ENCODE measurements around the gene ATP6V0D1.
"Not testable (repeated sequence)": the region's sequence is repeated elsewhere in the genome, so short reads cannot be mapped to it uniquely, and the experiment has no call there.

ATP6V0D1 gene

DNA sequence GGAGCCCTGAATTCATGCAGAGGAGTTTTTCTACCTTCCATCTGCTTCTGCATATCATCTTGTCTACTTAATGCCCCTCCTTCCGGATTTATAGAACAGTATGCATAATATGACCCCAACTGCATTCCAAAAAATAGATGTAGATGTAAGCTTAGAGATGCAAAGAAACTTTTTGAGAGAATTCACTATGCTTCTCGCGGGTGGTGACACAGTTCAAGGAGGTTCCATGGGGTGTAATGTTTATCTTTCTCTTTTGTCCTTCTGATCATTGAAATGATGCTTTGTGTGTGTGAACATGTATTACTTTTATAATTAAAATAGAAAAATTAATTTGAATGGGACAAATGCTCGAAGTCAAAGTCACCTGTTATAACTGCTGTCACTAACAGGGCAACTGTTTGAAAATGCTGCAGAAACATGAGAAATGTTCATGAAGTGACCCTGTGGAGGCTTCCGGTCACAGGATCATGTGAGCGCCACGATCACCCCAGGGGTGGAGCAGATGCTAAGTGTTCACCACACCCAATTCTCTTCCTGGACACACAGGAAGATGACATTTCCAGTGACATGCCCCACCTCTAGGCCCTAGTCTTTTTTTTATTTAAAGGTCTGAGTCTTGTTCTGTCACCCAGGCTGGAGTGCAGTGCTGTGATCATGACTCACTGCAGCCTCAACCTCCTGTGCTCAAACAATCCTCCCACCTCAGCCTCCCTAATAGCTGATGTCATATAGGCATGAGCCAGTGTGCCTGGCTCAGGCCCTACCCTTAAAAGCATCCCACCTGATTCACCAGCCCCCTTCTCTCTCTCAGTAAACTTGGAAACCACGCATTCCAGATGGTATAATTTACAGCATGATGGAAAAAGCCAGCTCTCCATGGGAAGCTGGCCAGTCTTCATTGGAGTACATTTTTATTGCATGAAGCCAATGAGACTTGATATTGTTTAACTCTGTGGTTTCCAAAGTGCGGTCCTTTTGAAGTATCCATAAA lies 23.4 kb upstream of the ATP6V0D1 start:
- FAIRE-seq = no peak

DNA sequence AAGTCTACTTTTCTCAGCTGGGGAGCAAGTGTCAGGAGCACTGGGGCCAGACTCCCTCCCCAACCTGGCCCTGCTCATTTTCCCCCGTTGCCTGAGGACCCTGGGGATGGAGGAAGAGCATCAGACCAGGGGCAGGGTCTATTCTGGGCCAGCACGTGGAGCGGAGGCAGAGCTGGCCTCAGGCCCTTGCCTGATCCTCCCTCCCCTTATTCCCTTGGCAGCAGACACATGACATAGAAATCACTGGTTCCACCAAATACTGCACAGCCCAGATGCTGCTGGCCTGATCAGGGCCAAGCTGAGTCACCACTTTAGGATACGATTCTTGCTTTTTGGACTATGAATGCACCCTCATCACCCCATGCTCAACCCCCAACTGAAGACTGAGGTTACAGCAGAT lies 18.1 kb upstream of the ATP6V0D1 start:
- FAIRE-seq = no peak

DNA sequence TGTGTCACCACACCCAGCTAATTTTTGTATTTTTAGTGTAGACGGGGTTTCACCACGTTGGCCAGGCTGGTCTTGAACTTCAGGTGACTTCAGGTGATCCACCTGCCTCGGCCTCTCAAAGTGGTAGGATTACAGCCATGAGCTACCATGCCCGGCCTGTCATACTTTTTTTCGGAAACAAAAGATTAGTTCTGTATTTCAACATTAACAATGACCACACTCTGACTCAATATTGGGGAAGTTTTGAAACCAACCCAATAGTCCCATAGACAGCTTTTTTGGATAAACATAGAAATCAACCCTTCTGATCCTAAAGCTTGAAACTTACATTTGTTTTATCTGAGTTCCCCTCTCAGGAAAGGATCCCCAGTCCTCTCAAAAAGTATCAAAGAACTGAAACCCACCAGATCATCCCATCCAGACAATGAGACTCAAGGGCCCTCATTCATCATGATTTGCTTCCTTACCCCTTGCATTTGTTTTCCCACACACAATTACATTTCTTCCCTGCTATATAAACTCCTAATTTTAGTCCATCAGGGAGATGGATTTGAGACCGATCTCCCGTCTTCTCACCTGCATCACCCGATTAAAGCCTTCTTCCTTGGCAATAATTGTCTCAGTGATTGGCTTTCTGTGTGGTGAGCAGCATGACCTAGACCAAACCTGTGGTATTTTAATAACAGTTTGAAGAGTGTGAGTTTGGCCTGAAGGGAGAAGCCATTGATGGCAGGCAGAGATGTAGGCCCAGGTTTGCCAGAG lies 9.6 kb upstream of the ATP6V0D1 start:
- FAIRE-seq = no peak

DNA sequence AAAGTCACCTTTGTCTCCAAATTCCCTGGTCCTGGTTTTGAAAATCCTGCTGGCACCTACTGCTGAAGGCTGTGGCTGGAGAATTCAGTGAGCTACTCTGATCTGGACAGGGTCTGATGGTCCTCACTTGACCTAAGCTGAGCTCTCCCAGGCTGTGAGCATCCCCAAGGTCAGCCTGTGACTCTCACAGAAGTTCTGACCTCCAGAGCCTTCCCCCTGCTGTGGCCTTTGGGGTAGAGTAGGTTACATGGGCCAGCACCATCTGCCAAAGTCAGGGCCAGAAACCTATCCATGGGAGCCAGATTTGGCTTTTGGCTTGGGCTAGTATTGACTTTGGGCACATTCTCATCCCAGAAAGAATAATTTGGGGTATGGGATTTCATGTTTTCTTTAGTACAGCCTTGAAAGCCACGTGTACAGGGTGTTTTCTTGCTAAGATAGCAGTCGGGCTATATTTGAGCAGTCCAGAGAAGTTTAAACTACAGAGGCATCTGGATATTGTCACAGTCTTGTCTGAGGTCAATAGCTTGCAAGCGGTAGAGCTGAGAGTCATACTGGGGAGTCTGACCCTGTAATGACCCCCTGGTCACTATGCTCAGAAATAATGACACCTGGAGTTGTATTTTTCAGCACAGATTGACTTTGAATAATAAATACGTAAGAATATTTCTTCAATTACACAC lies 8.6 kb upstream of the ATP6V0D1 start:
- no peak for FAIRE-seq

DNA sequence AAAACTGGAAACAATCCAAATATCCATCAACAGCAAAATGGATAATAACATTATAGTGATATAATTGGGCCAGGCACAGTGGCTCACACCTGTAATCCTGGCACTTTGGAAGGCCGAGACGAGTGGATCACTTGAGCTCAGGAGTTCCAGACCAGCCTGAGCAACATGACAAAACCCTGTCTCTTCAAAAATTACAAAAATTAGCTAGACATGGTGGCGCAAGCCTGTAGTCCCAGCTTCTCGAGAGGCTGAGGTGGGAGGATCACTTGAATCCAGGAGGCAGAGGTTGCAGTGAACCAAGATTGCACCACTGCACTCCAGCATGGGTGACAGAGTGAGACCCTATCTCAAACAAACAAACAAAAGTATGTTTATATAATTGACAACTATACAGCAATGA lies 6.6 kb upstream of the ATP6V0D1 start:
- FAIRE-seq = not testable (repeated sequence)

DNA sequence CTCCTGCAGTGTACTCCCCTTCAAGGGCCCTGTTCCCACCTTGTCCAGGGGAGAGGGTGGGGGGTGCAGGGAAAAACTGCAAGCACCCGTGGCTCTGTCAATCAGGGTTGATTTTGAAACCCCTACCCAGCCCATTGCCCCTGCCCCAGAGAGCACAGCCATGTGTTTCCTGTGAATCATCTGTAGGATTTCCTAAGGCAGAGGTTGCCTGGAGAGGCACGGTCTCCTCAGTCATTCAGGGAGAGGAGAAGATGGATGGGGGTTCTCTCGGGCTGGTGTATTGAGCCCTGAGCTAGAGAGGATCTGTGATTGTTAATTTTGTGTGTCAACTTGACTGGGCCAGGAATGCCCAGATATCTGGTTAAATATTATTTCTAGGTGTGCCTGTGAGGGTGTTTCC lies 5.8 kb upstream of the ATP6V0D1 start:
- no peak for FAIRE-seq

DNA sequence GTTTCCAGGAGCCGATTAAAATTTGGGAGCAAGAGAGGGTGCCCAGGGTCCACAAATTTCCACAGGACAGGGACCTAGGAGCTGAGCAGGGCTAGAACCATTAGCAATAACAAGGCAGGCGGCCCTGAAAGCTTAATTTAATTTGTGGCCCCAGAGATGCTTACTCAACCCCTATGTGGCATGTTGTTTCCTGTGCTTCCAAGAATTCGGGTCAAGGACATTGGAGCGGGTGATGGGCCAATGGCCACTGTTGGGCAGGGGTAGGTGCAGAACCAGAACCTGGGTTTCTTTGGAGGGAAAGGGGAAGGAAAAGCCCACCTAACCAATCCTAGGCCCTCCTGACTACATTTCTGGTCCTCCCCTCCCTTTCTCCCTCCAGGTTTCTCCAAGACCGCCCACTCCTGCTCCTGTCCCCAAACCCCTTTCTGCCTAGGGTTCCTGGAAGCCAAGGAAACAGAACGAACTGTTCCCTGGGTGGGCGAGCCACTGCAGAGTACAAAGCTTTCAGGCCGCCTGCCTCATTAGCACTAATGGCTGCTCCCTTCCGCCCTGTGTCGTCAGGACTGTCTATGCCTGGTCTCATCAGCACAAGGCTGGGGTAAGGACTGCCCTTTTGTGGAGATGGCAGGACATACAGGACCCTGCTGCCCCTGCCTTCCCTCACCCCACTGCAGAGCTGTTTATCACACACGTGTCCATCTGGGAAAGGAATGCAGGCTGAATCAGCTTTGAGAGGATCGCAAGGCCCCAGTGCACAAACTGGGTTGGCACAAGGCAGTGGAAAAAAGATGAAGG lies 3.0 kb upstream of the ATP6V0D1 start:
- no peak for FAIRE-seq

DNA sequence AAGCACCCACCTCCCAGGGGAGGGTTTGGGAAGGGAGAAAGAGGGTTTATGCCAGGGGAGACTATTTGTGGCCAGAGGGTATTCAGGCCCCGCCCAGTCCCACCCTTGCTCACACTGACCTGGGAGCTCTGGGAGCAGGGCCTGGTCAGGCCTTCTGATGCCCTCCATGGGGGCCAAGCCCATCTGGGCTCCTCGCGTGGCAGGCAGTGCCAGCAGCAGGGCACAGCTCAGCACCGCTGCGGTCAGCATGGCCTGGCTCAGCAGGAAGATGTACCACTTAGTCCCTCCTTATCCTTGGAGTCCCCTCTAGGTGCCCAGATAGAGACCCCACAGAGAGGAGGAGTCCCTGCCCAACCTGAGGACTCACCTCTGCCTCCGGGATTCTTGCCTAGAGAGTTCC lies 2.2 kb upstream of the ATP6V0D1 start, which contains the start of gene AGRP:
Gene AGRP (minus strand): TSS at position 398 of the 400 bp plus-strand sequence. CDS start 149 bp downstream, at position 249.
- no peak for FAIRE-seq

DNA sequence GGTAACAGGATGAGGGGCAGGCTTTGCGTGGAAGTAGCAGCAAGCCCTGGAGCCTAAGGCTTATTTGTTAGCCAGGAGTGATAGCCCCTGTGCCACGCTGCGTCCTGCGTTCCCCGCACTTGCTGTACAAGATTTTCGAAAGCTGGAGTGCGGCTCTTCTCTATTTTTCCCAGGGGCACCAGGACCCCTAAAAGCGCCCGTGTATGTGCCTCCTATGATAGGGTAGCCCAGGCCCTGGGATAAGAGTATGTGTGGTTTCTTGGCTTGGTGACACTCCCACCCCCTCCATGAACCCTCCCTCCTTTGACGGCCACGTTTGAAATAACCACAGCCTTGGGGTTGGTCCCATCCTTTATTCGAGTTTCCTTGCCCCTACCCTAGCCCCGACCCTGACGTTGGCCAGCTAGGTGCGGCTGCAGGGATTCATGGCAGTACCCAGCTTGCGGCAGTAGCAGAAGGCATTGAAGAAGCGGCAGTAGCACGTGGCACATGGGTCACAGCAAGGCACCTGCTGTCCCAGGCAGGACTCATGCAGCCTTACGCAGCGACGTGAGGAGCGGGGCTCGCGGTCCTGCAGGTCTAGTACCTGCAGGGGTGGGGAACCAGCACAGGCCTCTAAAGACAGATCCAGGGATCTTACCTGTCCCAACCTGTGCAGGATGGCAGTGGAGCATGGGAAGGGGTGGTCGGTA lies 1.4 kb upstream of the ATP6V0D1 start:
- no peak for FAIRE-seq

DNA sequence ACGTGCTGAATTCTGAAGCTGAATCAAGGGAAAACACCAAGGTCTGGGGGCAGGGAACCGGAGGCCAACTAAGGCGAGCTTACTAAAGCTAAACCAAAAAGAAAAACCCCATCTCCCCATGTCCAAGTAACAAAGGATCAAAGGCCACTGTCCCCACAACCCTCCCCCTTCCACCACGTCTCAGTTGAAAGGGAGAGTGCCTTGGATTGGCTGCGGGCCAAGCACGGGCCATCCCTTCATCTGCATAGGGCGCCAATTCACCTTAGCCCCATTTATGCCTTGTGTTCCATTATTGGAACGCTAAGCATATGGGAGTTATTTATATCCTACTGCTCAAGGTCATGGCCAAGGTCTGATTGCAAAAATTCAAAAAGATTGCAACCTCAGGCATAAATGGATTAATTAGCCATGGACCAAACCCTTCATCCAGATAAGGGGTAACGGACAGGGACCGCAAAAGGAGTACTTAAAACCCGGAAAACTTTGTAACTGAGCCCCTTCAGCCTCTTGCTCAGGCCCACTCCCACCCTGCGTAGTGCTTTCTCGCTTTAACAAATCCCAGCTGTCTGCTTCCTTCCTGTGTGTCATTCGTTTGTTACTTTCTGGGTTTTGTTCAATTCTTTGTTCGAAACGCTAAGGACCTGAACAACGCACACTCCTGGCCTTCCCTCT lies 740 bp upstream of the ATP6V0D1 start:
- FAIRE-seq = no peak

DNA sequence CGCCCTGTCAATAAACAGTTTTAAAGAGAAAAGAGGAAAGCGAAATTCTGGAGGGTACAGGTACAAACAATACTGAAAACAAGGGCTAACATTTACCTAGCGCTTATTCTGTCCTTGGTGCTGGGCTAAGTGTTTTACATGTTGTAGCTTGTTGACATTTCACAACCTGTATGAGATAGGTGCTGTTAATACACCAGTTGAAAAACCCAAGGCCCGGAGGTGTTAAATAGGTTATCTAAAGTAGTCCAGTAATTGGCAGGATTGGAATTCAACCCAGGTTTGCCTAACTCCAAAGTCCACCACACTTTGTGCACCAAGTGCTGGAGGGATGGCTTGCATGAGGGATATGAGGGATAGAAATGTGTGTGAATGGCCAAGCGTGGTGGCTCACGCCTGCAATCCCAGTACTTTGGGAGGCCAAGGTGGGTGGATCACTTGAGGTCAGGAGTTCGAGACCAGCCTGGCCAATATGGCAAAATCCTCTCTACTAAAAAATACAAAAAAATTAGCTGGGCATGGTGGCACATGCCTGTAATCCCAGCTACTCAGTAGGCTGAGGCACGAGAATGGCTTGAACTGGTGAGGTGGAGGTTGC lies 2.9 kb downstream of the ATP6V0D1 start:
- FAIRE-seq = no peak

DNA sequence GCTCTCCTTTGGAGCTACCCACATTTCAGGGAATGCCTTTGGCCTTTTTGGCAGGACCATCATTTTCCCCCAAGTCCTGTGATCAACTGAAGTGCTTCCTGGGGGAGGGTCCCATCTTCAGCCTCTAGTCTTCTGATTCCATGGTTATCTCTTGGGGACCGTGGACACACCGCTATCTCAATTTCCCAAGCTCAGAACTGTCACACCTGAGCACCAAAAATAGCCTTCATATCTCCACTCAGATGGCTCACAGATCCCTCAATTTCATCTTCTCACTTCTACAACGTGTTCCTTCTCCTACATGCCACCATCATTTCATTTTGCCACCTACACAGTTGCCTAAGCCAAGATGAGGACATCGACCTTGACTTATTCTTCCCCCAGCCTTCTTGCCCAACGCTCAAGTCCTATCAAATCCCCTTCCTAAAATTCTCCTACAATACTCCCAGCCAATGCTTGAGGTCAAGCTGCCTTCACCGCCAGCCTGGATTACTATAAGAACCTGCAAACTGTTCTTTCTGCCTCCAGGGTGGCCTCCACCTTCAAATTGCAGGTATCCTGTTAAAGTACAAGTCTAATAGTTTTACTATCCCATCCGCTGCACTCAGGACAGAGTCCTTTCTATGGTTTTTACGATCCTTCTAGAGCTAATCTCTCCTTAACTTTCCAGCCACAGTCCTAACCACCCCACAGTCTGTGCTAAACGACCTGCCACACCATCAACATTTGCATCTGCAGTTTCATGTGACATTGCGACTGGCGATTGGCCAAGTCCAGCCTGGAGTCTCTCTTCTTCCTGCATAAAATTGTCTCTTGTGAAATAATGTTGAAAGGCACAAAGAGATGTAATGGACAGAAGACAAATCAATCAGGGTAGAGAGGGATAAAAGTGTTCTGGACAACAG lies 6.2 kb downstream of the ATP6V0D1 start:
- no peak for FAIRE-seq

DNA sequence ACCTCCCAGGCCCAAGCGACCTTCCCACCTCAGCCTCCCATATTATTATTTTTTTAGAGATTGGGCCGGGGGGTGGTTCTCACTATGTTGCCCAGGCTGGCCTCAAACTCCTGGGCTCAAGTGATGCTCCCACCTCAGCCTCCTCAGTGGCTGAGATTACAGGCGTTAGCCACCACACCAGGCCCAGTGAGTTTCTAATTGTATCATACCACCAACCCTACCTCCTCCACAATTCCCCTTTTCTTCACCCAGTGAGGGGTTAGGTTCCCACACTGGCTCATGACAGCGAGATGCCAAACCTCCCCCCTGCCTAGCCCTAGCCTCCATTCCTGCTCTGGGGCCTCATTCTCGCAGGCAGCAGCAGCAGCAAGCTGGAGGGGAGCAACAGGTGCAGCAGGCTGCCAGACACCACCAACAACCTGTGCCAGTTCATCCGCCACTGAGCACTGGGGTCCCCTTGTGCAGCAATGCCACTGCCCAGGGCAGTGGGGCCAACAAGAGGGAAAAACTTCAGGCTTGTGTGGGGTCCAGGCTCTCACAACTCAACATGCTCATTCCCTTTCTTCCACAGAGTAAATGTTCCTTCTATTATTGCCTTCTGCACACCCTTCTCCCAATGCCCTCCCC lies 9.1 kb downstream of the ATP6V0D1 start:
- FAIRE-seq = no peak

DNA sequence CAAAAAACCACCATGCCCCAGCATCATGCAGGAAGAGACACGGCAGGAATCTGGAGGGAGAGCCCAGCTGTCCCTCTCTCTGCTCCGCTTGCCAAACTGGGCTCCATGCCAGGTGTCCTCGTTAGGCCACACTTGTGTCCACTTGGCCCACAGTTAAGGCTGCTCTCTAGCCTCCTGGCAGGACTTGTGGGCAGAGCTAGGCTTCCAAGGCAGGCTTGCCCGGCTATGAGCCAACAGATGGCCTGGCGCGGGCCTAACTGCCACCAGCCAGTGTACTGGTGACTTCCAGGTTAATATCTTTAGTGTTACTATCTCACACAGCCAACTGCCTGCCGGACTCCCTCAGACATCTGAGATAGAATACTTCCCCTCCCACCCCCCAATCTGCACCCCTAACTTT lies 10.6 kb downstream of the ATP6V0D1 start:
- FAIRE-seq = no peak

DNA sequence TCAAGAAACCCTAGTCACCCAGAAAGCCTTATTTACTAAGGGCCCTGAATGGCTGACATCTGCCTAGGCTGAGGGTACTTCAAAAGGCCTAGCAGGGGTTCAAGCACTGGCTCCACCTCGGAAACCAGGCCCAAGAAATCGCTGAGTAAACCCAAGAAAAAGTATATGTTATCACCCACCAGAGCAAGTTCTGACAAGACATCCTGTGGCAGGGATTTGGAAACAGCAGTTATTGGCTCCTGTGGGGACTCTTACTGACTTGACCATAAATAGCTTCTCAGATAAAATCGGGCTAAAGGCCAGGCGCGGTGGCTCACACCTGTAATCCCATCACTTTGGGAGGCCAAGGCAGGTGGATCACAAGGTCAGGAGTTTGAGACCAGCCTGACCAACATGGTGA lies 12.2 kb downstream of the ATP6V0D1 start:
- no peak for FAIRE-seq

DNA sequence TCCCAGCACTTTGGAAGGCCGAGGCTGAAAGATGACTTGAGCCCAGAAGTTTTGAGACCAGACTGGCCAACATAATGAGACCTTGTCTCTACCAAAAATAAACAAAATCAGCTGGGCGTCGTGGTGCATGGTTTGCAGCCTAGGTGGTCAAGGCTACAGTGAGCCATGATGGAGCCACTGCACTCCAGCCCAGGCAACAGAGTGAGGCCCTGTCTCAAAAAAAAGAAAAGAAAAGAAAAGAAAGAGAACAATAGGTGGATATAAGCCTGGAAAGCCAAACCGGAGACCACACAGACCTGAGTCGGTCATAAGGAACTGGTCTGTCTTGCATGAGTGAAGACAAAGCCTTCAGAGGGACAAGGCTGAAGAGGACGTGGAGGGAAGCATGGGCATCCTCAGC lies 14.4 kb downstream of the ATP6V0D1 start:
- no peak for FAIRE-seq

DNA sequence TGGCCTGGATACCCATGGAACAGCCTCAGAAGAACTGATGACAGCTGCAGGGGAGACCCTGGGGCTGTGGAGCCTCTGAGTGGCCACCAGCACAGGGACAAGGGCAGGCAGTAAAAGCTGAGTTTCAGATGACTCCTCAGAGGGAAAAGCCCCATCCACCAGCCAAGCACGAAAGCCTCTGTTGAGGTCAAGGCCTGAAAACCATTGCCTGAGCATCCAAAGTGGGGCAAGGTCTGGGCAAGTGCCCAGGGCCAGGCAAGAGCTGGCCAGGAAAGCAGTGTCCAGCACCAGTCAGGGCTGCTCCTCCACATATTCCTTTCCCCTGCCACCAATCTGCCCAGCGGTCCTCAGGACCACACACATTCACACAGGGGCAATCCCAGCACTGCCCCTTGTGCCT lies 16.4 kb downstream of the ATP6V0D1 start:
- no peak for FAIRE-seq

DNA sequence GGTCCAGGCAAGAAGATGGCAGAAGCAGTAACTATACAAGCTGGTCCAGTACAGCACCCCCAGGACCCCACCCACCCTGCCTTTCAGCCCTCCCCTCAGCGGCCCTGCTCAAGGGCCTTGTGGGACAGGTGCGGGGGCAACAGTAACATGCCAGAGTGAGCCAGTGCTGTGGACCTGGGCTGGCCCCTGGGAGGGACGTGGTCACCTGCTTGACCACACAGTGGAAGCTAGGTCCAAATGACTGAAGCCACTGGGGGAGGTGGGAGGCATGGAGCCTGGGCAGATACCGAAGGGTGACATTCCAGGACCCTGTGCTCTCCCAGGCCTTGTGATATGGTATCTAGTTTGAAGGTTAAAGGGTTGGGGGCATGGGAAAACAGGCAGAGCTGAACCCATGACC lies 17.3 kb downstream of the ATP6V0D1 start:
- no peak for FAIRE-seq

DNA sequence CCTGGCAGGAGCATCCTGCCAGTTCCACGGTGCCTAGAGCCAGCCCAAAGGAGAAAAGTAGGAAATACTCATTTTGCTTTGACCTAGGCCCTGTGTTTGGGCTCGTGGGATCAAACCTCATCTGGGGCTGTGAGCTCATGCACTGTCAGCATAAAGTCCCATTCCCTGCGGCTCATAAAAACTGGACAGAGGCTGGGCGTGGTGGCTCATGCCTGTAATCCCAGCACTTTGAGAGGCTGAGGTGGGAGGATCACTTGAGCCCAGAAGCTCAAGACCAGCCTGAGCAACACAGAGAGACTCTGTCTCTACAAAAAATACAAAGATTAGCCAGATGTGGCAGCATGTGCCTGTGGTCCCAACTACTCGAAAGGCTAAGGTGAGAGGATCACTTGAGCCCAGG lies 17.9 kb downstream of the ATP6V0D1 start:
- no peak for FAIRE-seq
